ENCODE results near the gene ATG4A. TPM values are rescaled to one million over a fixed set of nuclear protein-coding genes. Genes with fewer than 3 reads are reported as not detected.

ATG4A gene
- total RNA-seq, 1 experiment from 2014 or later = 6.4 TPM

DNA sequence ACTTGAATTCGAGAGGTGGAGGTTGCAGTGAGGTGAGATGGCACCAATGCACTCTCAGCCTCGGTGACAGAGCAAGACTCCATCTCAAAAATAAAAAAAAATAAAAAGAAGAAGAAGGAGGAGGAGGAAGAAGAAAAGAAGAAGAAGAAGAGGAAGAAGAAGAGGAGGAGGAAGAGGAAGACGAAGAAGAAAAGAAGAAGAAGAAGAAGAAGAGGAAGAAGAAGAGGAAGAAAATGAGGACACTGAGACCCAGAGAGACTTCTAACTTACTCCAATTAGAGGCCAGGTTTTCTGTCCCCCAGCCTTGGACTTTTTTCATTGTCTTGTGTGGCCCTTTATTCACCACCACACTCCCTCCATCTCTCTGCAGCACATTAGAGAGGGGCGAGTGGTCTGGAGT is 70.7 kb downstream of the ATG4A start:
- H3K4me2 ChIP-seq (ENCODE audit: insufficient read depth, insufficient read length, low read length) = no peak overlapping the region
- H3K79me1 ChIP-seq (ENCODE audit: insufficient read depth, low read depth, low read length, poor library complexity, severe bottlenecking) = no peaks in the 10 kb centered on the region
- no peak overlapping the region for H2BK15ac ChIP-seq (ENCODE audit: low read depth, low read length)
- no peak overlapping the region for H2BK5ac ChIP-seq (ENCODE audit: insufficient read length, low read length)
- H3K56ac ChIP-seq (ENCODE audit: insufficient read length, low read depth, low read length) = no peak overlapping the region
- TF ChIP-seq, protein P1, sequence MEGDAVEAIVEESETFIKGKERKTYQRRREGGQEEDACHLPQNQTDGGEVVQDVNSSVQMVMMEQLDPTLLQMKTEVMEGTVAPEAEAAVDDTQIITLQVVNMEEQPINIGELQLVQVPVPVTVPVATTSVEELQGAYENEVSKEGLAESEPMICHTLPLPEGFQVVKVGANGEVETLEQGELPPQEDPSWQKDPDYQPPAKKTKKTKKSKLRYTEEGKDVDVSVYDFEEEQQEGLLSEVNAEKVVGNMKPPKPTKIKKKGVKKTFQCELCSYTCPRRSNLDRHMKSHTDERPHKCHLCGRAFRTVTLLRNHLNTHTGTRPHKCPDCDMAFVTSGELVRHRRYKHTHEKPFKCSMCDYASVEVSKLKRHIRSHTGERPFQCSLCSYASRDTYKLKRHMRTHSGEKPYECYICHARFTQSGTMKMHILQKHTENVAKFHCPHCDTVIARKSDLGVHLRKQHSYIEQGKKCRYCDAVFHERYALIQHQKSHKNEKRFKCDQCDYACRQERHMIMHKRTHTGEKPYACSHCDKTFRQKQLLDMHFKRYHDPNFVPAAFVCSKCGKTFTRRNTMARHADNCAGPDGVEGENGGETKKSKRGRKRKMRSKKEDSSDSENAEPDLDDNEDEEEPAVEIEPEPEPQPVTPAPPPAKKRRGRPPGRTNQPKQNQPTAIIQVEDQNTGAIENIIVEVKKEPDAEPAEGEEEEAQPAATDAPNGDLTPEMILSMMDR (conservative IDR thresholded peaks at IDR 0.05) = no peak
- no CpG with 5 or more reads among the region's 4 CpGs for WGBS (ENCODE audit: extremely low coverage, insufficient read length, low lambda C conversion rate)
- H2AK5ac ChIP-seq (ENCODE audit: insufficient read length, low read length) = no peak overlapping the region
- no peaks in the 10 kb centered on the region for H3K4me1 ChIP-seq (ENCODE audit: insufficient read depth, low read length)
- peaks cover 0 to 6% of the 10 kb centered on the region in 2 experiments; a peak in 3 of 4 replicates for H3K4me1 Mint-ChIP-seq
- peaks cover 0 to 10% (median 7%) of the 10 kb centered on the region in 3 experiments; a peak in 5 of 7 replicates for H3K36me3 Mint-ChIP-seq (ENCODE audit: insufficient read depth in 1 of 3, low read depth in 3 of 3)
- no peak overlapping the region for H3K27ac ChIP-seq (ENCODE audit: insufficient read length, low read depth, low read length)
- H2BK12ac ChIP-seq (ENCODE audit: insufficient read length, low read depth, low read length) = no peak overlapping the region
- H4K20me1 ChIP-seq (ENCODE audit: control insufficient read depth, insufficient read depth, insufficient read length) = no peaks in the 10 kb centered on the region
- H3K14ac ChIP-seq (ENCODE audit: insufficient read depth, low read length) = no peak overlapping the region
- H4K5ac ChIP-seq (ENCODE audit: insufficient read length, low read depth, low read length) = no peak overlapping the region
- H4K91ac ChIP-seq (ENCODE audit: insufficient read length, low read depth, low read length) = no peak overlapping the region
- H3K27ac Mint-ChIP-seq = no peak overlapping the region
- no peak overlapping the region; a peak in 1 of 5 replicates for H3K4me3 Mint-ChIP-seq
- H2BK20ac ChIP-seq (ENCODE audit: low read depth, low read length, poor library complexity, severe bottlenecking) = no peak overlapping the region
- H3K9ac ChIP-seq (ENCODE audit: extremely low read depth, insufficient read length, low read length) = no peak overlapping the region
- H3K27me3 ChIP-seq (ENCODE audit: insufficient read depth, low read length) = no peaks in the 10 kb centered on the region
- H2AFZ ChIP-seq (ENCODE audit: low read length) = no peak overlapping the region
- H3K79me2 ChIP-seq (ENCODE audit: insufficient read depth, low read length) = no peaks in the 10 kb centered on the region
- H3K23ac ChIP-seq (ENCODE audit: insufficient read length, low read depth, low read length) = no peak overlapping the region
- H3K4ac ChIP-seq (ENCODE audit: low read depth, low read length) = no peak overlapping the region
- no peaks in the 10 kb centered on the region for H3K9me3 Mint-ChIP-seq
- no peak for DNase-seq
- H3K23me2 ChIP-seq (ENCODE audit: insufficient read length, low read depth, low read length, poor library complexity, severe bottlenecking) = no peaks in the 10 kb centered on the region
- H3K9me3 ChIP-seq (ENCODE audit: control insufficient read depth, low read depth, low read length) = no peaks in the 10 kb centered on the region
- no peak overlapping the region for H3K18ac ChIP-seq (ENCODE audit: insufficient read length, low read depth, low read length)
- no peak overlapping the region for H3T11ph ChIP-seq (ENCODE audit: low read length)
- no peak overlapping the region for H4K8ac ChIP-seq (replicated peaks; ENCODE audit: insufficient read length, low read depth, low read length)
- no peaks in the 10 kb centered on the region; the same call in 1 of the 2 replicates for H3K27me3 Mint-ChIP-seq (ENCODE audit: low read depth)
- no peak overlapping the region for H2BK120ac ChIP-seq (ENCODE audit: low read depth, low read length, poor library complexity, severe bottlenecking)

All from H9 (cell line).